GM12878 (cell line): Measurements from ENCODE around the gene TAF3. TPM values are rescaled to one million over a fixed set of nuclear protein-coding genes. Genes with fewer than 3 reads are reported as not detected.

Experiments used
- BACH1 ChIP-seq: fragments of 450-650 bp; IDR thresholded peaks from 2 replicates; pipeline ENCODE4 v1.6.1; 2017; ENCODE audit warnings: mild to moderate bottlenecking, borderline replicate concordance
- BCL11A ChIP-seq: IDR thresholded peaks from 2 replicates; pipeline ENCODE4 v1.6.1; 2011; ENCODE audit warnings: low read depth, low read length
- BRCA1 ChIP-seq: IDR thresholded peaks from 2 replicates; pipeline ENCODE4 v1.6.1; 2011; ENCODE audit warnings: low read depth, low read length, improper control_type of control experiment
- CREB1 ChIP-seq: IDR thresholded peaks from 2 replicates; pipeline ENCODE4 v1.6.1; 2012; ENCODE audit warnings: low read depth, mild to moderate bottlenecking, inconsistent platforms
- EP300 ChIP-seq, 2 experiments: fragments of 150-350 bp in 1 of 2; IDR thresholded peaks; 2 replicates each; pipeline ENCODE4 v1.6.1; 2011 to 2012; ENCODE audit warnings: low read depth in 2 of 2, low read length in 2 of 2, borderline replicate concordance in 1 of 2, improper control_type of control experiment in 1 of 2, inconsistent platforms in 1 of 2; ENCODE audit not compliant: control insufficient read depth in 1 of 2
- FOS ChIP-seq: IDR thresholded peaks from 3 replicates; pipeline ENCODE4 v1.6.1; 2011; ENCODE audit warnings: borderline replicate concordance; ENCODE audit not compliant: insufficient read length; ENCODE audit errors: extremely low read depth
- FOXK2 ChIP-seq: fragments of 450-650 bp; IDR thresholded peaks from 2 replicates; pipeline ENCODE4 v1.6.1; 2017; ENCODE audit warnings: mild to moderate bottlenecking, moderate library complexity
- MLLT1 ChIP-seq: fragments of 450-650 bp; IDR thresholded peaks from 2 replicates; pipeline ENCODE4 v1.6.1; 2016; ENCODE audit warnings: mild to moderate bottlenecking
- POLR2AphosphoS5 ChIP-seq: IDR thresholded peaks from 2 replicates; pipeline ENCODE4 v1.6.1; 2011; ENCODE audit warnings: mild to moderate bottlenecking, low read length, inconsistent platforms
- POU2F2 ChIP-seq: IDR thresholded peaks from 3 replicates; pipeline ENCODE4 v1.6.1; 2011; ENCODE audit warnings: low read depth, mild to moderate bottlenecking, low read length, borderline replicate concordance
- RAD51 ChIP-seq: fragments of 450-650 bp; IDR thresholded peaks from 2 replicates; pipeline ENCODE4 v1.6.1; 2016; ENCODE audit warnings: moderate library complexity, mild to moderate bottlenecking, inconsistent platforms
- SMC3 ChIP-seq: IDR thresholded peaks from 2 replicates; pipeline ENCODE4 v1.6.1; 2011; ENCODE audit warnings: low read length, improper control_type of control experiment, borderline replicate concordance
- SPI1 ChIP-seq: IDR thresholded peaks from 2 replicates; pipeline ENCODE4 v1.6.1; 2011; ENCODE audit warnings: low read depth, mild to moderate bottlenecking, low read length, moderate library complexity, borderline replicate concordance; ENCODE audit not compliant: insufficient read depth
- WRNIP1 ChIP-seq: IDR thresholded peaks from 2 replicates; pipeline ENCODE4 v1.6.1; 2011; ENCODE audit warnings: low read depth, low read length, improper control_type of control experiment, borderline replicate concordance
- YY1 ChIP-seq: IDR thresholded peaks from 2 replicates; pipeline ENCODE4 v1.6.1; 2011; ENCODE audit warnings: low read depth, mild to moderate bottlenecking, low read length
- ZBED1 ChIP-seq: IDR thresholded peaks from 2 replicates; pipeline ENCODE4 v1.6.1; 2016; ENCODE audit warnings: borderline replicate concordance
- ZNF207 ChIP-seq: fragments of 450-650 bp; IDR thresholded peaks from 2 replicates; pipeline ENCODE4 v1.6.1; 2014; ENCODE audit warnings: antibody characterized with exemption, mild to moderate bottlenecking, borderline replicate concordance
- ZSCAN29 ChIP-seq: fragments of 450-650 bp; IDR thresholded peaks from 2 replicates; pipeline ENCODE4 v1.6.1; 2017; ENCODE audit warnings: mild to moderate bottlenecking, moderate library complexity
- polyA plus RNA-seq, 11 experiments: library from polyadenylated mRNA; depleted of rRNA in 4 of 11; unstranded in 6 of 11; stranded (reverse) in 5 of 11; fragments of >200 nt; fragmentation: Nextera tagmentation in 4 of 11; fragmentation: Illumina TruSeq in 1 of 11; extraction: Ambion mirVana in 4 of 11; extraction: Trizol in 1 of 11; gene quantifications; 1 replicate in 1 of 11; 2 replicates in 10 of 11; pipeline versions ENCODE4 v1.2.1 to v1.2.3, GENCODE V29; 2011 to 2016; ENCODE audit warnings: inconsistent platforms in 2 of 11, missing spikeins in 2 of 11, low read depth in 1 of 11
- total RNA-seq, 4 experiments: library from RNA; depleted of rRNA in 3 of 4; stranded (reverse); fragments of >200 nt in 3 of 4; fragmentation: Illumina TruSeq in 1 of 4; extraction: Trizol in 1 of 4; gene quantifications; 2 replicates each; pipeline versions ENCODE4 v1.2.1 to v1.2.3, GENCODE V29; 2013 to 2021
- TF ChIP-seq, protein P1 (sequence below): fragments of 450-650 bp; IDR thresholded peaks from 2 replicates; pipeline ENCODE4 v1.6.1; 2018; ENCODE audit warnings: borderline replicate concordance, mild to moderate bottlenecking; ENCODE audit not compliant: partially characterized antibody
- TF ChIP-seq, protein P2 (sequence below): fragments of 450-650 bp; IDR thresholded peaks from 2 replicates; pipeline ENCODE4 v1.6.1; 2017; ENCODE audit warnings: mild to moderate bottlenecking
- TF ChIP-seq, protein P3 (sequence below): IDR thresholded peaks from 2 replicates; pipeline ENCODE4 v1.6.1; 2011; ENCODE audit warnings: borderline replicate concordance, low read depth, mild to moderate bottlenecking, moderate library complexity, mixed read lengths, low read length; ENCODE audit not compliant: insufficient read depth; ENCODE audit errors: extremely low read length

Gene TAF3
- total and polyA plus RNA-seq, 10 of the 15 experiments (the other 5 are each of a cell fraction or from before 2014, with no cell fraction given) = 2.0 to 10.1 (median 3.7) TPM

- TF ChIP-seq, protein P1, sequence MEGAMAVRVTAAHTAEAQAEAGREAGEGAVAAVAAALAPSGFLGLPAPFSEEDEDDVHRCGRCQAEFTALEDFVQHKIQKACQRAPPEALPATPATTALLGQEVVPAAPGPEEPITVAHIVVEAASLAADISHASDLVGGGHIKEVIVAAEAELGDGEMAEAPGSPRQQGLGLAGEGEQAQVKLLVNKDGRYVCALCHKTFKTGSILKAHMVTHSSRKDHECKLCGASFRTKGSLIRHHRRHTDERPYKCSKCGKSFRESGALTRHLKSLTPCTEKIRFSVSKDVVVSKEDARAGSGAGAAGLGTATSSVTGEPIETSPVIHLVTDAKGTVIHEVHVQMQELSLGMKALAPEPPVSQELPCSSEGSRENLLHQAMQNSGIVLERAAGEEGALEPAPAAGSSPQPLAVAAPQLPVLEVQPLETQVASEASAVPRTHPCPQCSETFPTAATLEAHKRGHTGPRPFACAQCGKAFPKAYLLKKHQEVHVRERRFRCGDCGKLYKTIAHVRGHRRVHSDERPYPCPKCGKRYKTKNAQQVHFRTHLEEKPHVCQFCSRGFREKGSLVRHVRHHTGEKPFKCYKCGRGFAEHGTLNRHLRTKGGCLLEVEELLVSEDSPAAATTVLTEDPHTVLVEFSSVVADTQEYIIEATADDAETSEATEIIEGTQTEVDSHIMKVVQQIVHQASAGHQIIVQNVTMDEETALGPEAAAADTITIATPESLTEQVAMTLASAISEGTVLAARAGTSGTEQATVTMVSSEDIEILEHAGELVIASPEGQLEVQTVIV = no peak
- TF ChIP-seq FOXK2 = no peak
- TF ChIP-seq, protein P2, sequence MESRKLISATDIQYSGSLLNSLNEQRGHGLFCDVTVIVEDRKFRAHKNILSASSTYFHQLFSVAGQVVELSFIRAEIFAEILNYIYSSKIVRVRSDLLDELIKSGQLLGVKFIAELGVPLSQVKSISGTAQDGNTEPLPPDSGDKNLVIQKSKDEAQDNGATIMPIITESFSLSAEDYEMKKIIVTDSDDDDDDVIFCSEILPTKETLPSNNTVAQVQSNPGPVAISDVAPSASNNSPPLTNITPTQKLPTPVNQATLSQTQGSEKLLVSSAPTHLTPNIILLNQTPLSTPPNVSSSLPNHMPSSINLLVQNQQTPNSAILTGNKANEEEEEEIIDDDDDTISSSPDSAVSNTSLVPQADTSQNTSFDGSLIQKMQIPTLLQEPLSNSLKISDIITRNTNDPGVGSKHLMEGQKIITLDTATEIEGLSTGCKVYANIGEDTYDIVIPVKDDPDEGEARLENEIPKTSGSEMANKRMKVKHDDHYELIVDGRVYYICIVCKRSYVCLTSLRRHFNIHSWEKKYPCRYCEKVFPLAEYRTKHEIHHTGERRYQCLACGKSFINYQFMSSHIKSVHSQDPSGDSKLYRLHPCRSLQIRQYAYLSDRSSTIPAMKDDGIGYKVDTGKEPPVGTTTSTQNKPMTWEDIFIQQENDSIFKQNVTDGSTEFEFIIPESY = no peak
- peak; percentile 44; the same call in 1 of the 2 replicates for TF ChIP-seq YY1
- TF ChIP-seq MLLT1 = peak; percentile 94
- TF ChIP-seq RAD51 = no peak
- no peak for TF ChIP-seq ZSCAN29
- TF ChIP-seq EP300 (IDR thresholded peaks at IDR 0.05; ENCODE audit: borderline replicate concordance in 1 of 2, control insufficient read depth in 1 of 2, low read depth in 2 of 2, low read length in 2 of 2) = peak in 1 of 2 experiments; percentile 30; a peak in 1 of 4 replicates
- TF ChIP-seq BRCA1 = no peak
- no peak for TF ChIP-seq POU2F2
- TF ChIP-seq POLR2AphosphoS5 = no peak
- TF ChIP-seq, protein P3, sequence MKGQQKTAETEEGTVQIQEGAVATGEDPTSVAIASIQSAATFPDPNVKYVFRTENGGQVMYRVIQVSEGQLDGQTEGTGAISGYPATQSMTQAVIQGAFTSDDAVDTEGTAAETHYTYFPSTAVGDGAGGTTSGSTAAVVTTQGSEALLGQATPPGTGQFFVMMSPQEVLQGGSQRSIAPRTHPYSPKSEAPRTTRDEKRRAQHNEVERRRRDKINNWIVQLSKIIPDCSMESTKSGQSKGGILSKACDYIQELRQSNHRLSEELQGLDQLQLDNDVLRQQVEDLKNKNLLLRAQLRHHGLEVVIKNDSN = no peak
- TF ChIP-seq WRNIP1 = no peak
- TF ChIP-seq SPI1 = no peak
- no peak for TF ChIP-seq BACH1
- TF ChIP-seq ZNF207 = no peak
- no peak for TF ChIP-seq SMC3
- 0 out of 2 replicates have a peak, but pooled peaks have one; percentile 32 for TF ChIP-seq BCL11A
- no peak for TF ChIP-seq ZBED1
- no peak for TF ChIP-seq CREB1
- no peak for TF ChIP-seq FOS
These were observed 242.4 kb downstream of the TAF3 start (continued) for GRCh38 chr10:8060704-8061121.
